Measurements from ENCODE around the gene C1orf53. TPM values are rescaled to one million over a fixed set of nuclear protein-coding genes. Genes with fewer than 3 reads are reported as not detected.

Gene C1orf53
- total RNA-seq, 4 donors from 2014 or later = 0.94 TPM; not detected in 3

- 2 to 11% methylated on average over 6 to 21 of the region's 64 CpGs for WGBS, 2 donors (ENCODE audit: low coverage in 1 of 2)
- H3K27me3 ChIP-seq = peaks cover 100% of the 10 kb centered on the region
- no peak for ATAC-seq
Measured at GRCh38 chr1:197917805-197918651, 15.6 kb downstream of the C1orf53 start.

GRCh38 chr1:197918807-197919345 is 16.4 kb downstream of the C1orf53 start:
- peaks cover 0 to 67% (median 27%) of the 10 kb centered on the region in 3 donors for H3K4me1 ChIP-seq
- 5 to 12% methylated on average over 11 to 14 of the region's 16 CpGs for WGBS, 2 donors (ENCODE audit: low coverage in 1 of 2)

More at GRCh38 chr1:197917805-197918651, 15.6 kb downstream of the C1orf53 start:
- Histone ChIP-seq H3K27ac (no peak overlapping the region), H3K4me3 (peak overlapping the region in 1 of 2 donors; percentile 40), H3K9me3 (no peaks in the 10 kb centered on the region), H3K4me1 (peaks cover 0 to 76% (median 31%) of the 10 kb centered on the region in 3 donors), H3K36me3 (no peaks in the 10 kb centered on the region)
- TF ChIP-seq EP300 (IDR thresholded peaks at IDR 0.05) (no peak), POLR2A (IDR thresholded peaks at IDR 0.05) (no peak), POLR2AphosphoS5 (IDR thresholded peaks at IDR 0.05) (no peak)
- TF ChIP-seq, protein P1, sequence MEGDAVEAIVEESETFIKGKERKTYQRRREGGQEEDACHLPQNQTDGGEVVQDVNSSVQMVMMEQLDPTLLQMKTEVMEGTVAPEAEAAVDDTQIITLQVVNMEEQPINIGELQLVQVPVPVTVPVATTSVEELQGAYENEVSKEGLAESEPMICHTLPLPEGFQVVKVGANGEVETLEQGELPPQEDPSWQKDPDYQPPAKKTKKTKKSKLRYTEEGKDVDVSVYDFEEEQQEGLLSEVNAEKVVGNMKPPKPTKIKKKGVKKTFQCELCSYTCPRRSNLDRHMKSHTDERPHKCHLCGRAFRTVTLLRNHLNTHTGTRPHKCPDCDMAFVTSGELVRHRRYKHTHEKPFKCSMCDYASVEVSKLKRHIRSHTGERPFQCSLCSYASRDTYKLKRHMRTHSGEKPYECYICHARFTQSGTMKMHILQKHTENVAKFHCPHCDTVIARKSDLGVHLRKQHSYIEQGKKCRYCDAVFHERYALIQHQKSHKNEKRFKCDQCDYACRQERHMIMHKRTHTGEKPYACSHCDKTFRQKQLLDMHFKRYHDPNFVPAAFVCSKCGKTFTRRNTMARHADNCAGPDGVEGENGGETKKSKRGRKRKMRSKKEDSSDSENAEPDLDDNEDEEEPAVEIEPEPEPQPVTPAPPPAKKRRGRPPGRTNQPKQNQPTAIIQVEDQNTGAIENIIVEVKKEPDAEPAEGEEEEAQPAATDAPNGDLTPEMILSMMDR (IDR thresholded peaks at IDR 0.05) = no peak

GRCh38 chr1:197919346-197920066 is 17.1 kb downstream of the C1orf53 start:
- H3K27me3 ChIP-seq = peaks cover 96% of the 10 kb centered on the region
- ATAC-seq = no peak

More at GRCh38 chr1:197918807-197919345, 16.4 kb downstream of the C1orf53 start:
- TF ChIP-seq, protein P1 (IDR thresholded peaks at IDR 0.05) = no peak
- Histone ChIP-seq H3K27me3 (peaks cover 99% of the 10 kb centered on the region), H3K36me3 (no peaks in the 10 kb centered on the region), H3K4me3 (no peak overlapping the region), H3K9me3 (no peaks in the 10 kb centered on the region), H3K27ac (no peak overlapping the region)
- no peak for ATAC-seq

DNA sequence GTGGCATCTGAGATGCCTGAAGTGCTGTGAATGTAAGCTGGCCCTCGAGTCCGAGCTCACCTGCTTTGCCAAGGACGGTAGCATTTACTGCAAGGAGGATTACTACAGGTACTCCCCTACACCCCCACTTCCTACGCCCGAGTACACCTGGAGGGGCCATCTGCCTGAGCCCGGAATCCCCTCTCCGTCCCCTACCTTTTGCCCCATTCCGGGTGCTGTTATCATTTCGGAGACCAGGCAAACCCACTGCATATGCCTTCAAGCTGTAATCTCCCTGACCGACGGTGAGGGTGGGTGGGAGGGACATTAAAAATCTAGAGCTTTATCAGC is 17.6 kb downstream of the C1orf53 start:
- H3K27ac ChIP-seq = no peak overlapping the region
- WGBS, 2 donors (ENCODE audit: low coverage in 1 of 2) = 10% methylated on average over 4 of the region's 11 CpGs; no CpG with 5 or more reads in 1 of the 2 donors
- no peak overlapping the region for H3K4me3 ChIP-seq
- H3K9me3 ChIP-seq = no peaks in the 10 kb centered on the region
- peaks cover 0 to 63% (median 27%) of the 10 kb centered on the region in 3 donors for H3K4me1 ChIP-seq
- ATAC-seq = no peak
- H3K27me3 ChIP-seq = peaks cover 91% of the 10 kb centered on the region
- no peaks in the 10 kb centered on the region for H3K36me3 ChIP-seq
- TF ChIP-seq, protein P1 (IDR thresholded peaks at IDR 0.05) = no peak
- TF ChIP-seq EP300 (IDR thresholded peaks at IDR 0.05) (no peak), POLR2AphosphoS5 (IDR thresholded peaks at IDR 0.05) (no peak), POLR2A (IDR thresholded peaks at IDR 0.05) (no peak)

More at GRCh38 chr1:197919346-197920066, 17.1 kb downstream of the C1orf53 start:
- TF ChIP-seq, protein P1 (IDR thresholded peaks at IDR 0.05) = no peak
- no peak for TF ChIP-seq EP300 (IDR thresholded peaks at IDR 0.05)
- TF ChIP-seq POLR2AphosphoS5 (IDR thresholded peaks at IDR 0.05) = no peak
- no peaks in the 10 kb centered on the region for H3K36me3 ChIP-seq
- no peak overlapping the region for H3K27ac ChIP-seq
- no peak overlapping the region for H3K4me3 ChIP-seq
- 3 to 10% methylated on average over 10 to 17 of the region's 35 CpGs for WGBS, 2 donors (ENCODE audit: low coverage in 1 of 2)
- peaks cover 0 to 65% (median 27%) of the 10 kb centered on the region in 3 donors for H3K4me1 ChIP-seq
- H3K9me3 ChIP-seq = no peaks in the 10 kb centered on the region

All from gastroesophageal sphincter (tissue), 4 donors.